Common myeloid progenitor, CD34-positive (primary cell): ENCODE results near the gene SNX9.
A peak's percentile ranks its signal among the peaks of the same experiment; 100 is the strongest.
"Not testable (repeated sequence)": the region's sequence is repeated elsewhere in the genome, so short reads cannot be mapped to it uniquely, and the experiment has no call there.

Source experiments
- CTCF ChIA-PET: fragments of 350-600 bp; sonication (Branson Sonifier 250); formaldehyde crosslinking; loops from one replicate; lab custom pipeline; 2021; ENCODE audit warnings: antibody characterized with exemption; lab: Charles Lee
- POLR2A ChIA-PET: fragments of 350-600 bp; sonication (Branson Sonifier 250); formaldehyde crosslinking; loops from one replicate; lab custom pipeline; 2021; ENCODE audit warnings: antibody characterized with exemption; lab: Charles Lee
- DNase-seq, 3 donors: peaks; one replicate each; pipeline versions ENCODE4 v3.0.0 to v3.0.0-alpha.2; 2013
- H3K27ac ChIP-seq, 2 experiments: 1 replicate in 1 of 2; 2 replicates in 1 of 2; pipeline ENCODE4 v1.7.0; 2013; ENCODE audit warnings: inconsistent platforms in 2 of 2, low read length in 2 of 2, mild to moderate bottlenecking in 2 of 2, low read depth in 1 of 2, moderate library complexity in 1 of 2; ENCODE audit not compliant: severe bottlenecking in 2 of 2, insufficient read depth in 1 of 2, poor library complexity in 1 of 2
- H3K27me3 ChIP-seq, 5 experiments: replicated peaks in 2 of 5; 1 replicate in 3 of 5; 2 replicates in 2 of 5; pipeline versions ENCODE4 v1.6.1 to v1.7.0; 2013; ENCODE audit warnings: low read length in 4 of 5, mild to moderate bottlenecking in 2 of 5, moderate library complexity in 2 of 5, inconsistent platforms in 1 of 5; ENCODE audit not compliant: insufficient read depth in 5 of 5, control insufficient read depth in 4 of 5
- H3K36me3 ChIP-seq, 4 experiments: 1 replicate in 2 of 4; 2 replicates in 2 of 4; pipeline versions ENCODE4 v1.6.1 to v1.7.0; 2013; ENCODE audit warnings: low read length in 3 of 4, control low read depth in 1 of 4, mild to moderate bottlenecking in 1 of 4; ENCODE audit not compliant: control insufficient read depth in 4 of 4, insufficient read depth in 4 of 4
- H3K4me1 ChIP-seq, 4 experiments: 1 replicate in 3 of 4; 2 replicates in 1 of 4; pipeline versions ENCODE4 v1.6.1 to v1.7.1; 2013; ENCODE audit warnings: low read length in 3 of 4, mild to moderate bottlenecking in 3 of 4, control low read depth in 1 of 4, inconsistent platforms in 1 of 4, moderate library complexity in 1 of 4; ENCODE audit not compliant: control insufficient read depth in 4 of 4, insufficient read depth in 4 of 4; ENCODE audit errors: control extremely low read depth in 1 of 4
- H3K4me3 ChIP-seq, 7 experiments: 1 replicate in 4 of 7; 2 replicates in 3 of 7; pipeline versions ENCODE4 v1.5.1 to v1.7.0; 2013; ENCODE audit warnings: mild to moderate bottlenecking in 7 of 7, low read length in 6 of 7, moderate library complexity in 6 of 7, inconsistent platforms in 2 of 7, low read depth in 2 of 7, control low read depth in 1 of 7; ENCODE audit not compliant: insufficient read depth in 4 of 7, control insufficient read depth in 1 of 7; ENCODE audit errors: extremely low read depth in 1 of 7
- H3K9me3 ChIP-seq, 5 experiments: 1 replicate in 4 of 5; 2 replicates in 1 of 5; pipeline versions ENCODE4 v1.6.1 to v1.7.1; 2013; ENCODE audit warnings: low read length in 4 of 5, mild to moderate bottlenecking in 2 of 5, inconsistent platforms in 1 of 5, low read depth in 1 of 5, moderate library complexity in 1 of 5; ENCODE audit not compliant: control insufficient read depth in 4 of 5, insufficient read depth in 2 of 5; ENCODE audit errors: control extremely low read depth in 1 of 5
- WGBS: methylation state at CpG from one replicate; pipeline ENCODE4 v1.1.5; 2013; ENCODE audit not compliant: insufficient coverage; 5-methylcytosine and 5-hydroxymethylcytosine counted together

Gene SNX9

DNA sequence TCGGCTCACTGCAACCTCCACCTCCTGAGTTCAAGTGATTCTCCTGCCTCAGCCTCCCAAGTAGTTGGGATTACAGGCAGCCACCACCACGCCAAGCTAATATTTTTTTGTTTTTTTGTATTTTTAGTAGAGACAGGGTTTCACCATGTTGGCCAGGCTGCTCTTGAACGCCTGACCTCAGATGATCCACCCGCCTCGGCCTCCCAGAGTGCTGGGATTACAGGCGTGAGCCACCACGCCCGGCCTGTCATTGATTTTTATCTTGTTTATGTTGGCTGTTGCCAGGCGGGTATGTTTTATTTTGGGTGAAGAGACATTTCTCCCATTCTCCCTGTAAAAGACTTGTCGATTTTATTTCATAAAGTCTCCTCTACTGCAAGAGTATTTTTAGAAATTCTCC is 32.8 kb downstream of the SNX9 start:
- H3K4me1 ChIP-seq, POLR2A ChIA-PET, H3K36me3 ChIP-seq, H3K4me3 ChIP-seq, H3K27ac ChIP-seq, CTCF ChIA-PET, DNase-seq, H3K27me3 ChIP-seq: not testable (repeated sequence)
- peaks cover 5 to 33% (median 12%) of the 10 kb centered on the region in 5 experiments for H3K9me3 ChIP-seq
- WGBS: 95% methylated on average over 5 of the region's 10 CpGs

DNA sequence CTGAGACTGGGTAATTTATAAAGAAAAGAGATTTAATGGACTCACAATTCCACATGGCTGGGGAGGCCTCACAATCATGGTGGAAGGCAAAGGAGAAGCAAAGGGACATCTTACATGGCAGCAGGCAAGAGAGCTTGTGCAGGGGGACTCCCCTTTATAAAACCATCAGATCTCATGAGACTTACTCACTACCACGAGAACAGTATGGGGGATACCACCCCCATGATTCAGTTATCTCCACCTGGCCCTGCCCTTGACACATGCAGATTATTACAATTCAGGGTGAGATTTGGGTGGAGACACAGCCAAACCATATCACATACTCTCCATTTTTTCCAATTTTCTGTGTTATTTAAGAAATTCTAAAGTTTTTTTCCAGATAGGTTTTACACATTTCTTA is 35.6 kb downstream of the SNX9 start:
- POLR2A ChIA-PET, H3K27ac ChIP-seq, CTCF ChIA-PET, H3K36me3 ChIP-seq, DNase-seq, H3K4me3 ChIP-seq, H3K27me3 ChIP-seq, H3K4me1 ChIP-seq: not testable (repeated sequence)
- WGBS: 80% methylated on average over 1 of the region's 1 CpG
- peaks cover 0 to 13% (median 5%) of the 10 kb centered on the region in 5 experiments for H3K9me3 ChIP-seq

DNA sequence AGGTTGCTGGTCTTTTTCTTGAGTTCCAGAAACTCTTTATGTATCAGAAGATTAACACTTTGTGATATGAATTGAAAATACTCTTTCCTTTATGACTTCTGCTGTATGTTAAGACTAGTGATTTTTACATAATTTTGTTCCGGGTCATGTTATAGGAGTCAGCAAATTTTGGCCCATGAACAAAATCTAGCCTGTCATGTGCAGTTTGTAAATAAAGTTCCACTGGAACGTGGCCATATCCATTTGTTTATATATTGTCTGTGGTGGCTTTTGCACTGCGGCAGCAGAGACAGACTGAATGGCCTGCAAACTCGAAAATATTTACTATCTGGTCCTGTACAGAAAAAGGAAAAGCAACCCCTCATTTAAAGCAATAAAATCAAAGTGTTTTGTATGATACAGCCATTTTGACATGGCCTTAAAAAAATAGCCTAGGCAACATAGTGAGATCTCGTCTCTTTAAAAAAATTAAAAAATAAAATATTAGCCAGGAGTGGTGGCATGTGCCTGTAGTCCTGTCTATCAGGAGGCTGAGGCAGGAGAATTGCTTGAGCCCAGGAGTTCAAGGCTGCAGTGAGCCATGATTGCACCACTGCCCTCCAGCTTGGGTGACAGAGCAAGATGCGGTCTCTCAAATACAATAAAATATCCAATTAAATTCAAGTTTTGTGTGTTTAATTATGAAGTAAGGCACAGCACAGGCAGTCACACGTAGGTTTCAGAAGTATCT is 36.9 kb downstream of the SNX9 start:
- Histone ChIP-seq H3K36me3 (no peaks in the 10 kb centered on the region), H3K4me3 (no peak overlapping the region), H3K9me3 (peaks cover 0 to 5% (median 3%) of the 10 kb centered on the region in 5 experiments), H3K4me1 (peaks cover 0 to 4% (median 0%) of the 10 kb centered on the region in 4 experiments), H3K27ac (no peak overlapping the region), H3K27me3 (no peaks in the 10 kb centered on the region)
- POLR2A ChIA-PET: no interaction called here
- CTCF ChIA-PET: interaction anchor here (4.3 kb wide), 1 partner anchor 13 kb away, joined by 23 read pairs; no protein-coding TSS in a partner anchor
- 100% methylated on average over 1 of the region's 7 CpGs for WGBS
- no peak for DNase-seq

DNA sequence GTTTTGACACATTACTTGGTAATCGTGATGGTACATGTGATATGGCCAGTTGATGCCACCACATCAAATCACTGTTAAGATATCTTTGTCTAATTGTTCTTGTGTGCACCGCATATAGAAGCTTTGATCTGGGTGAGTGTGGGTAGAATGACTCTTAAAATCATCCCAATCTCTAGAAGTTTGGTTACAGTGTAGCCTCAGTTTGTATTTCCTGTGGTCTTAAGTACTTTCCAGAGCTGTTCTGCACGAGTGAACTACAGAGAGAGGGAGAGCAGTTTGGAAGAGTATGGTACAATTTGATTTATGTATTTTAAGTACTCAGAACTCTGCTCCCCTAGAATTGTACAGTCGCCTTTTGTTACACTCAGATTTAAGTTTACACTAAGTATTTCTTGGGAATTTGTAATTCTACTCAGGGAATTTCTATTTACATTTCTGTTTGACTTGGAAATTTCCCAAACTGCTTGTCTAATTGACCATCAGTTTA is 37.5 kb downstream of the SNX9 start:
- Histone ChIP-seq H3K27me3 (no peaks in the 10 kb centered on the region), H3K4me1 (peaks cover 0 to 4% (median 0%) of the 10 kb centered on the region in 4 experiments), H3K36me3 (no peaks in the 10 kb centered on the region), H3K4me3 (no peak overlapping the region), H3K27ac (no peak overlapping the region), H3K9me3 (peaks cover 0 to 1% (median 0%) of the 10 kb centered on the region in 5 experiments)
- POLR2A ChIA-PET: no interaction called here
- WGBS: 75% methylated on average over 2 of the region's 4 CpGs
- peak in 2 of 3 donors; percentile 11 to 17 for DNase-seq
- CTCF ChIA-PET: interaction anchor here (1.0 to 4.3 kb wide), 3 partner anchors 12 to 103 kb away, joined by 3 to 23 read pairs (median 6); no protein-coding TSS in a partner anchor

DNA sequence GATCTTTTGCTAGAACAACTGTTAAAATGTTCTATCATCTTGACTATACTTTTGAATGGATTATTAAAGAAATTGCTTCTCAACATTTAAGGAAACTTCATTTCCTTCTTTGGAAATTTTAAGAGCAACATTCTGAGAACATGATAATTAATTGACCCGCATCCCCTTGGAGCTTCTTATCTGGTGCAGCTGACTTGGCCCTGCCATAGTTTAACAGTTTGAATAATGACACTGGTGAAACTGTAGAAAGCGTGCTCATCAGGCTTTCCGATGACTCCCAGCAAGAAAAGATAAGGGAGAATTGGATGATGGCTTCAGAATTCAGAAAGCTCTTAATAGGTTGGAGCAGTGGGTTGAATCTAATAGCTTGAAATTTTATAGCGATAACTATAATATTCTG is 38.1 kb downstream of the SNX9 start:
- no peak for DNase-seq
- WGBS: 100% methylated on average over 3 of the region's 4 CpGs
- no peaks in the 10 kb centered on the region for H3K27me3 ChIP-seq
- ChIA-PET CTCF (interaction anchor here (0.7 to 4.3 kb wide), 5 partner anchors 9 to 104 kb away, joined by 3 to 23 read pairs (median 3); no protein-coding TSS in a partner anchor), POLR2A (no interaction called here)
- H3K4me3 ChIP-seq: no peak overlapping the region
- H3K27ac ChIP-seq: no peak overlapping the region
- H3K36me3 ChIP-seq: no peaks in the 10 kb centered on the region
- peaks cover 0 to 4% (median 0%) of the 10 kb centered on the region in 4 experiments for H3K4me1 ChIP-seq
- peaks cover 0 to 1% (median 0%) of the 10 kb centered on the region in 5 experiments for H3K9me3 ChIP-seq

DNA sequence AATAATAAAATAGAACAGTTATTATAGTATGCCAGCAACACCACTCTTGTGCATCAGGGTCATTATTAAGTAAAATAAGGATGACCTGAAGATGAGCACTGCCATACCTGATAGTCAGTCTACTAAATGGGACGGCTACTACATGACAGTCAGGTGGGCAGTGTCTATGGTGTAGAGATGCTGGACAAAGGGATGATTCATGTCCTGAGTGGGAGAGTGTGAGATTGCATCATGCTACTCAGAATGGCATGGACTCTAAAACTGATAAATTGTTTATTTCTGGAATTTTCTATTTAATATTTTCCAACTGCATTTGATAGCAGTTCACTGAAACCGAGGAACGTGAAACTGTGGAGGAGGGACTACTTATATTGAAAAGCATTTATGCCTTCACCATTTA is 38.8 kb downstream of the SNX9 start:
- no peak for DNase-seq

DNA sequence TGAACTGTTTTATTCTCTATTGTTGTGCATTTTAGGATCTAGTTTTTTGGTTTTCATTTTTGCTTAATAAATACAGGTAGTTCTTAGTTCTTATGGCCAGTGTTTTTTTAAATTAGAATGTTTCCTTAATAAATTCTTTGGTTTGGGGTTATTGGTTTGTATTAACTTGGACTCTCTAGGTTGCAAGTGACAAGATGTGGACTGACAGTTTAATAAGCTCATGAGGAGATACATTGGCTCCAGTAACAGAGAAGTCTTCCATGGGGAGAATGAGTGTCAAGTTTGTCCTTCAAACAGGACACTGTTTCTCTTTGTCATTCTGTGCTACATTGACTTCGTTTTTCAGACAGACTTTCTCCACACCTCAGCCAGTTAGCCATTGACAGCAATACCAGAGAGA is 39.7 kb downstream of the SNX9 start:
- peaks cover 0 to 1% (median 0%) of the 10 kb centered on the region in 5 experiments for H3K9me3 ChIP-seq
- ChIA-PET CTCF (interaction anchor here (0.9 to 4.3 kb wide), 3 partner anchors 10 to 106 kb away, joined by 3 to 23 read pairs (median 5); no protein-coding TSS in a partner anchor), POLR2A (no interaction called here)
- no peak for DNase-seq
- no peak overlapping the region for H3K27ac ChIP-seq
- no peak overlapping the region for H3K4me3 ChIP-seq
- H3K36me3 ChIP-seq: no peaks in the 10 kb centered on the region
- H3K4me1 ChIP-seq: peaks cover 0 to 4% (median 0%) of the 10 kb centered on the region in 4 experiments
- H3K27me3 ChIP-seq: no peaks in the 10 kb centered on the region
- no CpG with 5 or more reads among the region's 1 CpG for WGBS

More for the DNA sequence above, 38.8 kb downstream of the SNX9 start:
- Histone ChIP-seq H3K4me3 (no peak overlapping the region), H3K27me3 (no peaks in the 10 kb centered on the region), H3K36me3 (no peaks in the 10 kb centered on the region), H3K9me3 (peaks cover 0 to 1% (median 0%) of the 10 kb centered on the region in 5 experiments), H3K4me1 (peaks cover 0 to 4% (median 0%) of the 10 kb centered on the region in 4 experiments), H3K27ac (no peak overlapping the region)
- CTCF ChIA-PET: interaction anchor here (0.7 to 4.3 kb wide), 4 partner anchors 10 to 105 kb away, joined by 3 to 23 read pairs (median 4); no protein-coding TSS in a partner anchor
- POLR2A ChIA-PET: no interaction called here
- WGBS: 100% methylated on average over 1 of the region's 3 CpGs
